ENCODE results near the gene IQCH.

DNA sequence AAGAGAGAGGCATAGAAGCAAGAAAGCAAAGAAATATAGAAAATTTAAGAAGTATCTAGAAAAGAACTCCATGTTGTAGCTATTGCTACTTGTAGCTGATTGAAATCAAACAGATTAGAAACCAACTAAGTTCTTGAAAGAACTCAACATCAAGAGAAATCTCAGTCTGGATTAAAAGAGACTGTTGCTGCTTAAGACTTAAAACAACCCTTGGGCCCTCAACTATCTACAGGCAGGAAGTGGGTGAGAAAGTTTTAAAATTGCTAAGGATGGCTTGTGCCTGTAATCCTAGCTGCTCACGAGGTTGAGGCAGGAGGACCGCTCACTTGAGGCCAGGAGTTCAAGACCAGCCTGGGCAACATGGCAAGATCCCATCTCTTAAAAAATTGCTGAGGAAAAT is 227.1 kb downstream of the IQCH start:
- no peak for TF ChIP-seq EP300 (IDR thresholded peaks at IDR 0.05; ENCODE audit: borderline replicate concordance in 1 of 2, low read depth in 1 of 2, low read length in 1 of 2)
- no peak for TF ChIP-seq YY1 (IDR thresholded peaks at IDR 0.05; ENCODE audit: low read depth)
- no peak for TF ChIP-seq GATA2 (CRISPR knock-in tag; IDR thresholded peaks at IDR 0.05)
- TF ChIP-seq, protein P1, sequence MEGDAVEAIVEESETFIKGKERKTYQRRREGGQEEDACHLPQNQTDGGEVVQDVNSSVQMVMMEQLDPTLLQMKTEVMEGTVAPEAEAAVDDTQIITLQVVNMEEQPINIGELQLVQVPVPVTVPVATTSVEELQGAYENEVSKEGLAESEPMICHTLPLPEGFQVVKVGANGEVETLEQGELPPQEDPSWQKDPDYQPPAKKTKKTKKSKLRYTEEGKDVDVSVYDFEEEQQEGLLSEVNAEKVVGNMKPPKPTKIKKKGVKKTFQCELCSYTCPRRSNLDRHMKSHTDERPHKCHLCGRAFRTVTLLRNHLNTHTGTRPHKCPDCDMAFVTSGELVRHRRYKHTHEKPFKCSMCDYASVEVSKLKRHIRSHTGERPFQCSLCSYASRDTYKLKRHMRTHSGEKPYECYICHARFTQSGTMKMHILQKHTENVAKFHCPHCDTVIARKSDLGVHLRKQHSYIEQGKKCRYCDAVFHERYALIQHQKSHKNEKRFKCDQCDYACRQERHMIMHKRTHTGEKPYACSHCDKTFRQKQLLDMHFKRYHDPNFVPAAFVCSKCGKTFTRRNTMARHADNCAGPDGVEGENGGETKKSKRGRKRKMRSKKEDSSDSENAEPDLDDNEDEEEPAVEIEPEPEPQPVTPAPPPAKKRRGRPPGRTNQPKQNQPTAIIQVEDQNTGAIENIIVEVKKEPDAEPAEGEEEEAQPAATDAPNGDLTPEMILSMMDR (IDR thresholded peaks at IDR 0.05) = no peak
- TF ChIP-seq, protein P2, sequence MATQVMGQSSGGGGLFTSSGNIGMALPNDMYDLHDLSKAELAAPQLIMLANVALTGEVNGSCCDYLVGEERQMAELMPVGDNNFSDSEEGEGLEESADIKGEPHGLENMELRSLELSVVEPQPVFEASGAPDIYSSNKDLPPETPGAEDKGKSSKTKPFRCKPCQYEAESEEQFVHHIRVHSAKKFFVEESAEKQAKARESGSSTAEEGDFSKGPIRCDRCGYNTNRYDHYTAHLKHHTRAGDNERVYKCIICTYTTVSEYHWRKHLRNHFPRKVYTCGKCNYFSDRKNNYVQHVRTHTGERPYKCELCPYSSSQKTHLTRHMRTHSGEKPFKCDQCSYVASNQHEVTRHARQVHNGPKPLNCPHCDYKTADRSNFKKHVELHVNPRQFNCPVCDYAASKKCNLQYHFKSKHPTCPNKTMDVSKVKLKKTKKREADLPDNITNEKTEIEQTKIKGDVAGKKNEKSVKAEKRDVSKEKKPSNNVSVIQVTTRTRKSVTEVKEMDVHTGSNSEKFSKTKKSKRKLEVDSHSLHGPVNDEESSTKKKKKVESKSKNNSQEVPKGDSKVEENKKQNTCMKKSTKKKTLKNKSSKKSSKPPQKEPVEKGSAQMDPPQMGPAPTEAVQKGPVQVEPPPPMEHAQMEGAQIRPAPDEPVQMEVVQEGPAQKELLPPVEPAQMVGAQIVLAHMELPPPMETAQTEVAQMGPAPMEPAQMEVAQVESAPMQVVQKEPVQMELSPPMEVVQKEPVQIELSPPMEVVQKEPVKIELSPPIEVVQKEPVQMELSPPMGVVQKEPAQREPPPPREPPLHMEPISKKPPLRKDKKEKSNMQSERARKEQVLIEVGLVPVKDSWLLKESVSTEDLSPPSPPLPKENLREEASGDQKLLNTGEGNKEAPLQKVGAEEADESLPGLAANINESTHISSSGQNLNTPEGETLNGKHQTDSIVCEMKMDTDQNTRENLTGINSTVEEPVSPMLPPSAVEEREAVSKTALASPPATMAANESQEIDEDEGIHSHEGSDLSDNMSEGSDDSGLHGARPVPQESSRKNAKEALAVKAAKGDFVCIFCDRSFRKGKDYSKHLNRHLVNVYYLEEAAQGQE (IDR thresholded peaks at IDR 0.05; ENCODE audit: low read depth, low read length) = no peak
- TF ChIP-seq, protein P3, sequence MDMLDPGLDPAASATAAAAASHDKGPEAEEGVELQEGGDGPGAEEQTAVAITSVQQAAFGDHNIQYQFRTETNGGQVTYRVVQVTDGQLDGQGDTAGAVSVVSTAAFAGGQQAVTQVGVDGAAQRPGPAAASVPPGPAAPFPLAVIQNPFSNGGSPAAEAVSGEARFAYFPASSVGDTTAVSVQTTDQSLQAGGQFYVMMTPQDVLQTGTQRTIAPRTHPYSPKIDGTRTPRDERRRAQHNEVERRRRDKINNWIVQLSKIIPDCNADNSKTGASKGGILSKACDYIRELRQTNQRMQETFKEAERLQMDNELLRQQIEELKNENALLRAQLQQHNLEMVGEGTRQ (IDR thresholded peaks at IDR 0.05; ENCODE audit: borderline replicate concordance, low read depth, low read length) = no peak
- no peak for TF ChIP-seq TEAD4 (IDR thresholded peaks at IDR 0.05; ENCODE audit: borderline replicate concordance, insufficient read depth)
- TF ChIP-seq NRF1 (IDR thresholded peaks at IDR 0.05; ENCODE audit: low read depth, low read length) = no peak
